Keratinocyte (primary cell): Measurements from ENCODE around the gene ANAPC2. TPM values are rescaled to one million over a fixed set of nuclear protein-coding genes. Genes with fewer than 3 reads are reported as not detected.
A peak's percentile ranks its signal among the peaks of the same experiment; 100 is the strongest.

Source experiments
- DNase-seq: peaks from one replicate; pipeline ENCODE4 v3.0.0-alpha.2; 2011; ENCODE audit warnings: low read depth, missing footprints, low spot score
- FAIRE-seq: peaks from 2 replicates; lab custom pipeline; 2011; peaks lifted over from hg19 to GRCh38; lab: Jason Lieb, UNC
- H2AFZ ChIP-seq: 2 replicates; pipeline ENCODE4 v1.6.0; 2012; ENCODE audit warnings: low read length, control low read depth, inconsistent platforms; ENCODE audit not compliant: control insufficient read depth
- H3K27ac ChIP-seq: 2 replicates; pipeline ENCODE4 v1.5.1; 2011; ENCODE audit warnings: low read length; ENCODE audit not compliant: control insufficient read depth, insufficient read depth
- H3K27me3 ChIP-seq: 3 replicates; pipeline ENCODE4 v1.6.0; 2011; ENCODE audit warnings: low read length; ENCODE audit not compliant: control insufficient read depth, insufficient read depth; ENCODE audit errors: extremely low read depth
- H3K36me3 ChIP-seq, 2 experiments: 2 replicates in 1 of 2; 3 replicates in 1 of 2; pipeline ENCODE4 v1.5.1; 2011; ENCODE audit warnings: low read length in 2 of 2, mild to moderate bottlenecking in 1 of 2; ENCODE audit not compliant: control insufficient read depth in 2 of 2, insufficient read depth in 2 of 2; ENCODE audit errors: extremely low read depth in 1 of 2
- H3K4me1 ChIP-seq: 3 replicates; pipeline ENCODE4 v1.5.1; 2011; ENCODE audit warnings: low read length; ENCODE audit not compliant: control insufficient read depth, insufficient read depth; ENCODE audit errors: extremely low read depth
- H3K4me2 ChIP-seq: 3 replicates; pipeline ENCODE4 v1.6.0; 2011; ENCODE audit warnings: low read depth, low read length; ENCODE audit not compliant: control insufficient read depth, insufficient read depth; ENCODE audit errors: extremely low read depth
- H3K4me3 ChIP-seq, 3 experiments: fragments of 200-600 bp in 1 of 3; sonication (generic) in 1 of 3; 2 replicates in 2 of 3; 3 replicates in 1 of 3; pipeline ENCODE4 v1.5.1; 2011 to 2016; ENCODE audit warnings: low read length in 3 of 3, mild to moderate bottlenecking in 3 of 3, control low read depth in 2 of 3, inconsistent platforms in 1 of 3, low read depth in 1 of 3, mixed read lengths in 1 of 3, mixed run types in 1 of 3, moderate library complexity in 1 of 3; ENCODE audit not compliant: control insufficient read depth in 2 of 3, insufficient read depth in 2 of 3; ENCODE audit errors: extremely low read depth in 1 of 3
- H3K79me2 ChIP-seq: 2 replicates; pipeline ENCODE4 v1.6.0; 2012; ENCODE audit warnings: low read length; ENCODE audit not compliant: control insufficient read depth, insufficient read depth
- H3K9ac ChIP-seq: 3 replicates; pipeline ENCODE4 v1.6.0; 2011; ENCODE audit warnings: low read length; ENCODE audit not compliant: control insufficient read depth, insufficient read depth; ENCODE audit errors: extremely low read depth
- H3K9me1 ChIP-seq: 3 replicates; pipeline ENCODE4 v1.6.0; 2011; ENCODE audit warnings: low read length; ENCODE audit not compliant: control insufficient read depth, insufficient read depth; ENCODE audit errors: extremely low read depth
- H3K9me3 ChIP-seq: 2 replicates; pipeline ENCODE4 v1.5.1; 2012; ENCODE audit warnings: low read depth, low read length; ENCODE audit not compliant: control insufficient read depth
- H4K20me1 ChIP-seq: 3 replicates; pipeline ENCODE4 v1.6.0; 2011; ENCODE audit warnings: low read length; ENCODE audit not compliant: control insufficient read depth, insufficient read depth; ENCODE audit errors: extremely low read depth
- CTCF ChIP-seq, 3 experiments: IDR thresholded peaks in 1 of 3; conservative IDR thresholded peaks in 1 of 3; optimal IDR thresholded peaks in 1 of 3; 2 replicates in 2 of 3; 3 replicates in 1 of 3; pipeline versions ENCODE3 to v1.5.1; 2011; ENCODE audit warnings: low read length in 3 of 3, mild to moderate bottlenecking in 3 of 3, moderate library complexity in 2 of 3, control low read depth in 1 of 3, inconsistent platforms in 1 of 3; ENCODE audit not compliant: insufficient read depth in 2 of 3; ENCODE audit errors: extremely low read depth in 1 of 3
- EZH2 ChIP-seq: IDR thresholded peaks from one replicate; pipeline ENCODE4 v1.6.1; 2012; ENCODE audit warnings: inconsistent platforms, mild to moderate bottlenecking, low read length, moderate library complexity
- dilution Hi-C: fragments of 300-500 bp; cut with MboI; formaldehyde crosslinking; loops from one replicate; pipeline ENCODE4 v1.7.0; 2020; ENCODE audit warnings: low sequenced_read_pairs; ENCODE audit not compliant: extremely low pct_ligation_motif_present
- polyA plus RNA-seq, 5 experiments: library from polyadenylated mRNA; depleted of rRNA in 3 of 5; stranded (reverse) in 3 of 5; stranded (forward) in 1 of 5; unstranded in 1 of 5; fragments of >200 nt; gene quantifications; 1 replicate in 1 of 5; 2 replicates in 3 of 5; 3 replicates in 1 of 5; pipeline versions ENCODE4 v1.2.1 to v1.2.3, GENCODE V29; 2011 to 2012; ENCODE audit warnings: missing spikeins in 2 of 5, low read depth in 1 of 5, low replicate concordance in 1 of 5

Gene ANAPC2
- polyA plus RNA-seq, 1 donor (not counting 4 experiments of a cell fraction or from before 2014, with no cell fraction given) = 11.9 TPM

- H3K4me1 ChIP-seq = peaks cover 20% of the 10 kb centered on the region
- no peak for TF ChIP-seq EZH2
- no peak for TF ChIP-seq CTCF (optimal IDR thresholded peaks at IDR 0.05 in 1 of 3, IDR thresholded peaks at IDR 0.05 in 1 of 3, conservative IDR thresholded peaks at IDR 0.05 in 1 of 3; ENCODE audit: extremely low read depth in 1 of 3, insufficient read depth in 2 of 3, low read length in 3 of 3)
- H3K9me1 ChIP-seq = no peaks in the 10 kb centered on the region
- H3K79me2 ChIP-seq = no peaks in the 10 kb centered on the region
- DNase-seq = no peak
- no peak for FAIRE-seq
- H4K20me1 ChIP-seq = no peaks in the 10 kb centered on the region
- H3K4me3 ChIP-seq = no peak overlapping the region
- peaks cover 3 to 23% of the 10 kb centered on the region in 2 experiments for H3K36me3 ChIP-seq
- H3K9ac ChIP-seq = no peak overlapping the region
- no peaks in the 10 kb centered on the region for H3K9me3 ChIP-seq
- H3K27ac ChIP-seq = no peak overlapping the region
- no peak overlapping the region for H2AFZ ChIP-seq
- no peak overlapping the region for H3K4me2 ChIP-seq
- dilution Hi-C loops = no loop called here
- no peaks in the 10 kb centered on the region for H3K27me3 ChIP-seq
Observed at GRCh38 chr9:137214620-137215019, 26.3 kb upstream of the ANAPC2 start.

- Histone ChIP-seq H3K4me3 (no peak overlapping the region), H3K4me2 (no peak overlapping the region), H2AFZ (no peak overlapping the region), H3K79me2 (no peaks in the 10 kb centered on the region), H4K20me1 (no peaks in the 10 kb centered on the region), H3K36me3 (peaks cover 8 to 27% of the 10 kb centered on the region in 2 experiments), H3K9me3 (no peaks in the 10 kb centered on the region), H3K9ac (no peak overlapping the region), H3K4me1 (peaks cover 15% of the 10 kb centered on the region), H3K27me3 (no peaks in the 10 kb centered on the region), H3K9me1 (no peaks in the 10 kb centered on the region), H3K27ac (no peak overlapping the region)
- DNase-seq (no peak), FAIRE-seq (no peak)
- TF ChIP-seq CTCF (optimal IDR thresholded peaks at IDR 0.05 in 1 of 3, IDR thresholded peaks at IDR 0.05 in 1 of 3, conservative IDR thresholded peaks at IDR 0.05 in 1 of 3; ENCODE audit: extremely low read depth in 1 of 3, insufficient read depth in 2 of 3, low read length in 3 of 3) = peak in 2 of 3 experiments; percentile 14 to 38
- TF ChIP-seq EZH2 = no peak
- dilution Hi-C loops = no loop called here
Observed at GRCh38 chr9:137213160-137214060, 25.1 kb upstream of the ANAPC2 start.
